ENCODE data around the gene RAD54L. TPM values are rescaled to one million over a fixed set of nuclear protein-coding genes. Genes with fewer than 3 reads are reported as not detected.

RAD54L gene
- total RNA-seq, 1 experiment from 2014 or later: 28.9 TPM

DNA sequence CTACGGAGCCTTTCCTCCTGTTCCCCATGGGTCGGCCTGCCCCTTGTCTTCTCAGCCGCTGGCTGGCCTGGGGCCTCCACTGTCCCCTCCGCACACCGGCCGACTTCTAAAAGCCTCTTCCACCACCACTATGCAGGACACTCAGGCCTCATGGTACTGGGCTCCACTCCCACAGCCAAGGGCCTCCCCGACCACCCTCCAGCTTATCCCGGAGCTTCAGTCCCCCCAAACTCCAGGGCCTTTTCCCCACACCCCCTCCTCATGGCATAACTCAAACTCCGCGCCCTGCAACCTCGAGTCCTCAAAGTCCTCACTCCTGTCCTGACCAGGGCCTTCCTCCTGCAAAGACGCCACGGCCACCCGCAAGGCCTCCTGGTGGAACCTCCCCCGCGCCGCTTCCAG lies 53.8 kb downstream of the RAD54L start:
- no TSS peak for BruUV-seq (replicated peaks)

More for the DNA sequence above, 53.8 kb downstream of the RAD54L start:
- intact Hi-C loops (cut with micrococcal nuclease): no loop called here
- ChIA-PET RAD21 (ENCODE audit: low non-redundant PET in 1 of 2, low total read pairs in 2 of 2, uncharacterized antibody in 2 of 2, unreplicated experiment in 2 of 2) (no interaction called here), CTCF (no interaction called here), POLR2A (no interaction called here)
- peaks cover 3 to 16% of the 10 kb centered on the region in 2 experiments; a peak in 3 of 4 replicates for H3K36me3 ChIP-seq (ENCODE audit: control insufficient read depth in 1 of 2, insufficient read depth in 2 of 2, low read length in 2 of 2)
- peak overlapping the region; percentile 94 for H3K27ac ChIP-seq (ENCODE audit: low read depth, low read length)
- DNase-seq (ENCODE audit: low read depth, low spot score) (no peak), ATAC-seq (peak; percentile 1; the same call in 1 of the 2 replicates)
- H3K4me2 ChIP-seq (ENCODE audit: low read length): peak overlapping the region; percentile 87
- H3K27me3 ChIP-seq (ENCODE audit: insufficient read depth, low read length): no peaks in the 10 kb centered on the region
- H3K9ac ChIP-seq (ENCODE audit: low read length): peak overlapping the region; percentile 87
- H4K20me1 ChIP-seq (ENCODE audit: insufficient read depth): no peaks in the 10 kb centered on the region
- TF ChIP-seq TCF7L2 (IDR thresholded peaks at IDR 0.05; ENCODE audit: borderline replicate concordance, extremely low read depth, insufficient read depth, insufficient read length) (no peak), SIN3A (IDR thresholded peaks at IDR 0.05; ENCODE audit: low read depth) (no peak), FOSL1 (IDR thresholded peaks at IDR 0.05; ENCODE audit: low read depth) (no peak), EZH2phosphoT487 (IDR thresholded peaks at IDR 0.05; ENCODE audit: borderline replicate concordance) (no peak), RAD21 (IDR thresholded peaks at IDR 0.05; ENCODE audit: low read depth) (no peak), POLR2A (IDR thresholded peaks at IDR 0.05; ENCODE audit: borderline replicate concordance, extremely low read depth, insufficient read depth, insufficient read length) (no peak), SP1 (IDR thresholded peaks at IDR 0.05; ENCODE audit: low read depth) (no peak), SRF (IDR thresholded peaks at IDR 0.05; ENCODE audit: low read depth) (no peak), YY1 (IDR thresholded peaks at IDR 0.05; ENCODE audit: extremely low read depth, insufficient replicate concordance, low read depth, low read length) (no peak), CBX3 (IDR thresholded peaks at IDR 0.05; ENCODE audit: low read depth) (no peak), CEBPB (IDR thresholded peaks at IDR 0.05; ENCODE audit: low read depth) (no peak), ELF1 (IDR thresholded peaks at IDR 0.05; ENCODE audit: borderline replicate concordance, low read depth) (no peak), ZFX (IDR thresholded peaks at IDR 0.05) (no peak)
- TF ChIP-seq, protein P1, sequence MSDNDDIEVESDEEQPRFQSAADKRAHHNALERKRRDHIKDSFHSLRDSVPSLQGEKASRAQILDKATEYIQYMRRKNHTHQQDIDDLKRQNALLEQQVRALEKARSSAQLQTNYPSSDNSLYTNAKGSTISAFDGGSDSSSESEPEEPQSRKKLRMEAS (IDR thresholded peaks at IDR 0.05): no peak
- TF ChIP-seq, protein P2, sequence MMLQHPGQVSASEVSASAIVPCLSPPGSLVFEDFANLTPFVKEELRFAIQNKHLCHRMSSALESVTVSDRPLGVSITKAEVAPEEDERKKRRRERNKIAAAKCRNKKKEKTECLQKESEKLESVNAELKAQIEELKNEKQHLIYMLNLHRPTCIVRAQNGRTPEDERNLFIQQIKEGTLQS (IDR thresholded peaks at IDR 0.05): no peak
- TF ChIP-seq, protein P3, sequence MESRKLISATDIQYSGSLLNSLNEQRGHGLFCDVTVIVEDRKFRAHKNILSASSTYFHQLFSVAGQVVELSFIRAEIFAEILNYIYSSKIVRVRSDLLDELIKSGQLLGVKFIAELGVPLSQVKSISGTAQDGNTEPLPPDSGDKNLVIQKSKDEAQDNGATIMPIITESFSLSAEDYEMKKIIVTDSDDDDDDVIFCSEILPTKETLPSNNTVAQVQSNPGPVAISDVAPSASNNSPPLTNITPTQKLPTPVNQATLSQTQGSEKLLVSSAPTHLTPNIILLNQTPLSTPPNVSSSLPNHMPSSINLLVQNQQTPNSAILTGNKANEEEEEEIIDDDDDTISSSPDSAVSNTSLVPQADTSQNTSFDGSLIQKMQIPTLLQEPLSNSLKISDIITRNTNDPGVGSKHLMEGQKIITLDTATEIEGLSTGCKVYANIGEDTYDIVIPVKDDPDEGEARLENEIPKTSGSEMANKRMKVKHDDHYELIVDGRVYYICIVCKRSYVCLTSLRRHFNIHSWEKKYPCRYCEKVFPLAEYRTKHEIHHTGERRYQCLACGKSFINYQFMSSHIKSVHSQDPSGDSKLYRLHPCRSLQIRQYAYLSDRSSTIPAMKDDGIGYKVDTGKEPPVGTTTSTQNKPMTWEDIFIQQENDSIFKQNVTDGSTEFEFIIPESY (IDR thresholded peaks at IDR 0.05; ENCODE audit: extremely low read depth, insufficient replicate concordance, low read length): no peak
- peaks cover 80% of the 10 kb centered on the region for H3K79me2 ChIP-seq (ENCODE audit: insufficient read depth, low read length)
- no peak overlapping the region for H2AFZ ChIP-seq (ENCODE audit: low read depth, low read length, poor library complexity, severe bottlenecking)
- peaks cover 7 to 19% of the 10 kb centered on the region in 2 experiments; a peak in 3 of 4 replicates for H3K4me1 ChIP-seq (ENCODE audit: control insufficient read depth in 1 of 2, insufficient read depth in 2 of 2, low read length in 2 of 2)
- no peaks in the 10 kb centered on the region for H3K9me2 ChIP-seq (ENCODE audit: insufficient read depth)
- peak overlapping the region; percentile 81 to 92 for H3K4me3 ChIP-seq (replicated peaks in 1 of 2; ENCODE audit: low read depth in 1 of 2, low read length in 2 of 2)
- no peaks in the 10 kb centered on the region for H3K9me3 ChIP-seq (ENCODE audit: control insufficient read depth in 1 of 2, insufficient read depth in 1 of 2, low read depth in 1 of 2, low read length in 2 of 2)

All from HCT116 (cell line).